Measurements from ENCODE around the gene ZEB2.

Gene ZEB2

DNA sequence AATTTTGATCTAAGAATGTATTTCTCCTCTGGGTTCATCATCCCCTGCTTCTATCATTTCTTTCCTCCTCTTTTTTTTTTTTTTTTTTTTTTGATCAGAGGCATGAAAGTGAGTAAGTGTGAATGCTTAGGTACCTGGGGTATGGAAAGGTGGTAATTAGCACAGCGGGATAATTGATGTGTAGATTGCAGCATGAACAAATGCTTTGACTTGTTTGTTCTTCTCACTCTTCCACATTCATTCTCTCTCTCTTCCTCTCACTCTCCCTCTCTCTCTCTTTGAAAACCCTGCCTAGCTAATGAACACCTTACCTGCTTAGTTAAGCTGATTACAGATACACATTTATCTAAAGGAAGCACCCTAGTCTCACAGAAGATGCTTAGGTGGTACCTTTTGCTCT lies 74.7 kb downstream of the ZEB2 start:
- in situ Hi-C loops (cut with HindIII; ENCODE audit: low pct_ligation_motif_present, low sequenced_read_pairs), result no loop called here

DNA sequence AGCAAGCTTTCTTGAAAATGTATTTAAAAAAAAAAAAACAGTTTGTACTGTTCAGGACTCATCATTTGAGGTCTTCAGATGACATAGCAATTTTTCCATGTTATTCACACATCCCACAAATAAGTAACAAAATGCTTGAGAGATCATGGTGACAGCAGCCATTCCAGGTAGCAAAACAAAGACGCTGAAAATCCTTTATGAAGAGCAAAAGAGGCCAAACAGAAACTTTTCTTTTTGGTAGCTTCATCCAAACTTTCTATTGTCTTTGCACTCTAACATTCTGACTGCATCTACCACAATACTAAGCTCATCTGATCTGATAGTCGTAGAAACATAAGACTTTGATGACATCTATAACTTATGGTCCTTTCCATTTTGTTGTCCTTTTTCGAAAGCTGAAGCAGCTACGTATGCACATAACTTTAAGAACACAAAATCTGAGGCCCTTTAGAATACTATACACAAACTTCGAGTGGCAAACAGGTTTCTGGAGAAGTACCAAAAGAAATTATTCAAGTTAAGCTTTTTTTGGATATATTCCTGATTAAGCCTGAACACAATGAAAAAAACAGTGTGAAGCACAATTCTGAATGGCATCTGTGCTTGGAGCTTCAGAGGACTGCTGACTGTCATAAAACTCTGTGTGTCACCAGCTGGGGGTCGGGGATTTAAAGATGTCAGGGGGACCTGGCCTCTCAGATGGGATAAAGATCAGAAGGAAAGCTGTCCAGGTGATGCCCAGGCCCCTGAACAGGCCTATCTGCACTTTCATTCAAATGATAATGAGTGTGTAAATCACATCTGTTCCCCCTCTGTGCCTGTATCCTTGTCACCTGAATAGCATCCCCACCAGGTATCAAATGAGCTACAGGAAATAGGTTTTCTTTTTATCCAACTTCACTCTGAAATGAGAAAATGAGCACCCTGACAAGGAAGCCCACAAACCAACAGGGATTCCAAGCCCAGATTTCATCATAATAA lies 75.8 kb downstream of the ZEB2 start:
- Histone ChIP-seq H3K27ac (no peak overlapping the region), H3K27me3 (replicated peaks) (no peaks in the 10 kb centered on the region), H3K4me3 (ENCODE audit: low read depth, low read length) (no peak overlapping the region), H3K36me3 (replicated peaks) (no peaks in the 10 kb centered on the region)
- TF ChIP-seq, protein P1, sequence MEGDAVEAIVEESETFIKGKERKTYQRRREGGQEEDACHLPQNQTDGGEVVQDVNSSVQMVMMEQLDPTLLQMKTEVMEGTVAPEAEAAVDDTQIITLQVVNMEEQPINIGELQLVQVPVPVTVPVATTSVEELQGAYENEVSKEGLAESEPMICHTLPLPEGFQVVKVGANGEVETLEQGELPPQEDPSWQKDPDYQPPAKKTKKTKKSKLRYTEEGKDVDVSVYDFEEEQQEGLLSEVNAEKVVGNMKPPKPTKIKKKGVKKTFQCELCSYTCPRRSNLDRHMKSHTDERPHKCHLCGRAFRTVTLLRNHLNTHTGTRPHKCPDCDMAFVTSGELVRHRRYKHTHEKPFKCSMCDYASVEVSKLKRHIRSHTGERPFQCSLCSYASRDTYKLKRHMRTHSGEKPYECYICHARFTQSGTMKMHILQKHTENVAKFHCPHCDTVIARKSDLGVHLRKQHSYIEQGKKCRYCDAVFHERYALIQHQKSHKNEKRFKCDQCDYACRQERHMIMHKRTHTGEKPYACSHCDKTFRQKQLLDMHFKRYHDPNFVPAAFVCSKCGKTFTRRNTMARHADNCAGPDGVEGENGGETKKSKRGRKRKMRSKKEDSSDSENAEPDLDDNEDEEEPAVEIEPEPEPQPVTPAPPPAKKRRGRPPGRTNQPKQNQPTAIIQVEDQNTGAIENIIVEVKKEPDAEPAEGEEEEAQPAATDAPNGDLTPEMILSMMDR (IDR thresholded peaks at IDR 0.05; ENCODE audit: low read depth, low read length, missing control alignments), result no peak
- in situ Hi-C loops (cut with HindIII; ENCODE audit: low pct_ligation_motif_present, low sequenced_read_pairs), result no loop called here
- DNase-seq, result no peak

More for the DNA sequence above, 74.7 kb downstream of the ZEB2 start:
- Histone ChIP-seq H3K27me3 (replicated peaks) (no peaks in the 10 kb centered on the region), H3K27ac (no peak overlapping the region), H3K36me3 (replicated peaks) (peaks cover 5% of the 10 kb centered on the region), H3K4me3 (ENCODE audit: low read depth, low read length) (no peak overlapping the region)
- no peak for DNase-seq
- TF ChIP-seq, protein P1 (IDR thresholded peaks at IDR 0.05; ENCODE audit: low read depth, low read length, missing control alignments), result no peak

DNA sequence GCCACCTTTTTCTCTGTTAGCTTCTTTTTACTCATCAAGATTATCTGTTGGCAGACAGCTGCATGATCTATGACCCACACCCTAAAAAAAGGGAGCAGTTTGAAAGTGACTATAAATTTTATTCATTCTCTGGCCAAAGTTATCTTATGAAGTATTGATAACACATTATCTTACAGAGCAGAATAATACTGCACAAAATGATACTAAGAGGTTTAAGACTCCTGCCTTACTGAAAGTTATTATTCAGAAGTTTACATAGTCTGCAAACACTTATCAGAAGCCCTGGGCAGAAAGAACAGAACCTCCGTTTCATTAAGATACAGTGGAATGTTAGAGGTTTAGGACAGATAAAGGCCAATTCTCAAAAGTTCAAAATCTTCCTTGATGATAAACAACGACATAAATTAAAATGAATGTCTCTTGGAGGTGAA lies 78.2 kb downstream of the ZEB2 start:
- DNase-seq, result no peak
- Histone ChIP-seq H3K27ac (no peak overlapping the region), H3K4me3 (ENCODE audit: low read depth, low read length) (no peak overlapping the region), H3K36me3 (replicated peaks) (no peaks in the 10 kb centered on the region), H3K27me3 (replicated peaks) (no peaks in the 10 kb centered on the region)
- in situ Hi-C loops (cut with HindIII; ENCODE audit: low pct_ligation_motif_present, low sequenced_read_pairs), result no loop called here
- TF ChIP-seq, protein P1 (IDR thresholded peaks at IDR 0.05; ENCODE audit: low read depth, low read length, missing control alignments), result no peak

DNA sequence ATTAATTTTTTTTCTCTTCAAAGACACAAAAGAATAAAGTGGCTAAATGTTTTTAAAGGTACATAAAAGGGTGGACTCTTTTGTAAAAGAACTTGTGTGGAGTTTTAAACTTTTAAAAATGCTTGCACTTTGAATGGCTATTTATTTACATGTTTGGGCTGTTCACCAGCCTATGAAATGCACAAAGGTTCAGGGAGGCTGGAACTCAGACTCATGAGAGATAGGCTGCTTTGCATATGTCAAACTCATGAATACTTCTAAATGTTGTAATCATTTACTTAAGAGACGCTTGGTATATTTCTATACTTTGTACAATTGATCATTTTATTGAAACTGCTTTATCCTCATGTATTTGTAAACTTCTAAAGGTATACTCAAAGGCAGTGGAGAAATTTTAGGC lies 79.9 kb downstream of the ZEB2 start:
- in situ Hi-C loops (cut with HindIII; ENCODE audit: low pct_ligation_motif_present, low sequenced_read_pairs), result no loop called here
- no peak for DNase-seq
- no peaks in the 10 kb centered on the region for H3K36me3 ChIP-seq (replicated peaks)
- no peak overlapping the region for H3K27ac ChIP-seq
- no peaks in the 10 kb centered on the region for H3K27me3 ChIP-seq (replicated peaks)
- no peak overlapping the region for H3K4me3 ChIP-seq (ENCODE audit: low read depth, low read length)
- TF ChIP-seq, protein P1 (IDR thresholded peaks at IDR 0.05; ENCODE audit: low read depth, low read length, missing control alignments), result no peak

DNA sequence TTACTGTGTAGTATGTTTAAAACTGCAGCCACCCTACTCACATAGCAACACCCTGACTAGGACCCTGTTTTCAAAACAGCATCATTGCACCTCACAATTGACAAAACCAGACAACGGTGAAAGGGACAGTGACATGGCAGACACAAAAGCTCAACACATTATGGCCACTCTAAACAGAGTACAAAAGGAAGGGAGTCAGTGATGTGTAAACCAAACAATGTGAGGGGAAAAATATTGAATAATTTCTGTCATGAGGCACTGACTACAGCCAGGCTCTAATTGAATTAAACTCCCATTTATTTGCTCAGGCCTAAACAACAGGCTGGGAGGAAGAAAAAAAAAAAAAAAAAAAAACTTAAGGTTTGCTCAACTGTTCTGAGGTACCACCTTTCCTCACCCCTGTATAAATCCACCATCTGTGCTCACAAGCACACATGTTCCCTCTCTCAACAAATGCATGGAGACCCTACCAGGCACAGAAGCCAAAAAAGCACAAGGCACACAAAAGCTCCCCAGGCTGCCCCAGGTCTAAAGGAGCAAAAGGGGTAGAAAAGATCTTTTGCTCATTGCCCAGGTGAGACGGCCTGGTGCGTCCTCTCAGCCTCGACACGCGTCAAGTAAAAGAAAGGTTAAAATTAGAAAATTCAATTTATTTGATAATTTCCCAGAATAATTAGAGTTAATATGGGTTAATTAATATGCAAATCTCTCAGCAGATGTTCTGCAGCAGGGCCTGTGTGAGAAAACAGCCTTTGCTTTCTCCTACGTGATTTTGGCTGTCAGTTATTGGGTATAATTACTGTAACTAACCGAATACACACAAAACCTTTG lies 80.9 kb downstream of the ZEB2 start:
- H3K27ac ChIP-seq, result no peak overlapping the region
- H3K27me3 ChIP-seq (replicated peaks), result no peaks in the 10 kb centered on the region
- H3K36me3 ChIP-seq (replicated peaks), result no peaks in the 10 kb centered on the region
- DNase-seq, result no peak
- in situ Hi-C loops (cut with HindIII; ENCODE audit: low pct_ligation_motif_present, low sequenced_read_pairs), result no loop called here
- no peak overlapping the region for H3K4me3 ChIP-seq (ENCODE audit: low read depth, low read length)
- TF ChIP-seq, protein P1 (IDR thresholded peaks at IDR 0.05; ENCODE audit: low read depth, low read length, missing control alignments), result no peak

All from brain microvascular endothelial cell (primary cell).